Esophagus muscularis mucosa (tissue), 3 donors: ENCODE results near the gene ELFN2.

Experiments
- POLR2AphosphoS5 ChIP-seq, 2 donors: sonication (generic); formaldehyde crosslinking; IDR thresholded peaks; one replicate each; pipeline ENCODE4 v1.6.1; 2017; ENCODE audit warnings: antibody characterized with exemption in 2 of 2
- TF ChIP-seq, protein P1 (sequence below), 3 experiments: fragments of 200-600 bp in 2 of 3; fragments of 450-650 bp in 1 of 3; sonication (generic) in 2 of 3; IDR thresholded peaks; one replicate each; pipeline ENCODE4 v1.5.1; 2017 to 2019; ENCODE audit warnings: antibody characterized with exemption in 3 of 3, mild to moderate bottlenecking in 2 of 3, moderate library complexity in 1 of 3

DNA sequence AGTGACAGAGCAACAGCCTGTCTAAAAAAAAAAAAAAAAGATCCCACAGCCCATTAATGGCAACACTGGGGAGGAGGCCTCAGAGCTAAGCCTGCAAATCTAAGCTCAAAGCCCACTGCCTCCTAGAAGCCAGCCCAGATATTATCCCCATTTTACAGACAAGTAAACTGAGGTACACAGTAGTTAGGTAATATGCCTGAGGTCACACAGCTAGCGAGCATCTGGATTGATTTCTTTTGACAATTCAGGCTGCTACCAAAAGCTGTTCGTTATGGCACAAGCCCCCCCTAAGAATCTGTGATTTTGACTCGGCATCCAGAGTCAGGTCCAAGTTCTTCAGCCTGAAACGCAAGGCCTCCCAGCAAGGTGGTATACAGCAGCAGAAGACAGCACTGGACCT lies 13.7 kb downstream of the ELFN2 start:
- TF ChIP-seq, protein P1, sequence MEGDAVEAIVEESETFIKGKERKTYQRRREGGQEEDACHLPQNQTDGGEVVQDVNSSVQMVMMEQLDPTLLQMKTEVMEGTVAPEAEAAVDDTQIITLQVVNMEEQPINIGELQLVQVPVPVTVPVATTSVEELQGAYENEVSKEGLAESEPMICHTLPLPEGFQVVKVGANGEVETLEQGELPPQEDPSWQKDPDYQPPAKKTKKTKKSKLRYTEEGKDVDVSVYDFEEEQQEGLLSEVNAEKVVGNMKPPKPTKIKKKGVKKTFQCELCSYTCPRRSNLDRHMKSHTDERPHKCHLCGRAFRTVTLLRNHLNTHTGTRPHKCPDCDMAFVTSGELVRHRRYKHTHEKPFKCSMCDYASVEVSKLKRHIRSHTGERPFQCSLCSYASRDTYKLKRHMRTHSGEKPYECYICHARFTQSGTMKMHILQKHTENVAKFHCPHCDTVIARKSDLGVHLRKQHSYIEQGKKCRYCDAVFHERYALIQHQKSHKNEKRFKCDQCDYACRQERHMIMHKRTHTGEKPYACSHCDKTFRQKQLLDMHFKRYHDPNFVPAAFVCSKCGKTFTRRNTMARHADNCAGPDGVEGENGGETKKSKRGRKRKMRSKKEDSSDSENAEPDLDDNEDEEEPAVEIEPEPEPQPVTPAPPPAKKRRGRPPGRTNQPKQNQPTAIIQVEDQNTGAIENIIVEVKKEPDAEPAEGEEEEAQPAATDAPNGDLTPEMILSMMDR (IDR thresholded peaks at IDR 0.05) = no peak
- no peak for TF ChIP-seq POLR2AphosphoS5 (IDR thresholded peaks at IDR 0.05)
